Activated gamma-delta T cell (primary cell): ENCODE data around the gene KDM4C.

Experiments
- DNase-seq: peaks from one replicate; lab custom pipeline; 2025; lab: John Stamatoyannopoulos, UW

Gene KDM4C

DNA sequence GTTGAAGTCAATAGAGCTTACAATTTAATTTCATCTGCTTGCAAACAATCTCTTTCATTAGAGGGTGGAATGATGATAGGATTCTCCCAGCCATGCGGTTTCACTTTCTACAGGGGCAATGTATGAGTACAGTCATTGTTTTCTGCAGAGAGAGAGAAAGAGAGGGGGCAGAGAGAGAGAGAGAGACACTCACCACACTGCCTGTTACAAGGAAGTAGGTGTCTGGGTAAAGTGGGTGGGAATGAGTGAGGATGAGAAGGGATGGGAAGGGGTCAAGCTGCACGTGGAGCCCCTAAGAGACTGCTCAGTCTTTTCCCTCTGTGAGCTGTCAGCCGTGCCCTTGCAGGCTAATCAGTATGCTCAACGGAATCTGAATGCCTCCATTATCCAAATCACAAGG is 454.3 kb downstream of the KDM4C start:
- no peak for DNase-seq

DNA sequence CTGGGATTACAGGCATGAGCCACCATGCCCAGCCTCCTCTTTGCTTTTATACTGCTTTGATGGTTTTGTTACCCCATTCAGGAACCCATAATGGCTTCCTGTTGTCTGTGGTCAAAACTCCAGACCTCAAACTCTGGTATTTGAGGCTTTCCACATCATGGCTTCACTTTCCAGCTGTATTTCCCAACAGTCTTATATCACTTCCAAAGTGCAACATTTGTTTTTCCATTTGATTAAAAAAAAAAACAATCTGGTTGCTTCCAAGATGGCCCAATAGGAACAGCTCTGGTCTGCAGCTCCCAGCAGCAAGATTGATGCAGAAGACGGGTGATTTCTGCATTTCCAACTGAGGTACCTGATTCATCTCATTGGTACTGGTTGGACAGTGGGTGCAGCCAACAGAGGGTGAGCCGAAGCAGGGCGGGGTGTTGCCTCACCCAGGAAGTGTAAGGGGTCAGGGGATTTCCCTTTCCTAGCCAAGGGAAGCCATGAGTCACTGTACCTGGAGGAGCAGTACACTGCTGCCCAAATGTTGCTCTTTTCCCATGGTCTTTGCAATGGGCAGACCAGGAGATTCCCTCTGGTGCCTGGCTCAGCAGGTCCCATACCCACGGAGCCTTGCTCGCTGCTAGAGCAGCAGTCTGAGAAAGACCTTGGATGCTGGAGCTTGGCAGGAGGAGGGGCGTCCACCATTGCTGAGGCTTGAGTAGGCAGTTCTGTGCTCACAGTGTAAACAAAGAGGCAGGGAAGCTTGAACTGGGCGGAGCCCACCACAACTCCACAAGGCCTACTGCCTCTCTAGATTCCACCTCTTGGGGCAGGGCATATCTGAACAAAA is 458.4 kb downstream of the KDM4C start:
- DNase-seq = no peak

DNA sequence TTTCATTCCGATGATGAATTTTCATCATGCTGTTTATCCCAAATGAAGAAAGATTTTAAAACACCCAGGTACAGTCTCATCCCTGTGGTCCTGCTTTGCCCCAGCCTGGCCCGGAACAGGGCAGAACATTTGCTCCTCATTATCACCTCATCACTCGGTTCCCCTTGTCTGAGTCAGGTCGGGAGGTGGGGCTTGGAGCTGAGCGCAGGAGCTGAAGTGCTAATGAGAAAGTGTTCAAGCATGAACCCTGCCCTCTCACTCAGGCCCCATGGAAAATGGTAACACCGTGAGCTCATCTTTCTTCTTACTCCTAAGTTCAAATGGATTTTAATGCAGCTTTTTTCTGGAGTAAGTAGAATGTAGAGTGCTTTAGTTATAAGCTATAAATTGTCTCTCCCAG is 466.2 kb downstream of the KDM4C start:
- no peak for DNase-seq
